Stomach smooth muscle (tissue), 2 donors: ENCODE measurements around the gene TLCD1.
"Not testable (repeated sequence)": the region's sequence is repeated elsewhere in the genome, so short reads cannot be mapped to it uniquely, and the experiment has no call there.

ENCODE experiments used
- H3K27ac ChIP-seq: one replicate; pipeline ENCODE4 v1.7.0; 2013; ENCODE audit warnings: mild to moderate bottlenecking, low read length, inconsistent platforms
- H3K27me3 ChIP-seq, 2 donors: one replicate each; pipeline ENCODE4 v1.7.0; 2013; ENCODE audit warnings: low read length in 2 of 2; ENCODE audit not compliant: insufficient read depth in 2 of 2, control insufficient read depth in 1 of 2
- H3K36me3 ChIP-seq, 2 donors: one replicate each; pipeline ENCODE4 v1.7.0; 2013; ENCODE audit warnings: low read length in 2 of 2; ENCODE audit not compliant: control insufficient read depth in 2 of 2, insufficient read depth in 2 of 2
- H3K4me1 ChIP-seq: one replicate; pipeline ENCODE4 v1.7.0; 2013; ENCODE audit warnings: low read length; ENCODE audit not compliant: control insufficient read depth, insufficient read depth
- H3K4me3 ChIP-seq, 2 donors: one replicate each; pipeline ENCODE4 v1.7.0; 2013; ENCODE audit warnings: low read length in 2 of 2
- H3K9ac ChIP-seq, 2 donors: one replicate each; pipeline ENCODE4 v1.7.0; 2013; ENCODE audit warnings: low read length in 2 of 2, mild to moderate bottlenecking in 1 of 2
- H3K9me3 ChIP-seq, 2 donors: one replicate each; pipeline ENCODE4 v1.7.0; 2013; ENCODE audit warnings: low read length in 2 of 2; ENCODE audit not compliant: control insufficient read depth in 2 of 2
- donor health status: healthy.
- donor health status: Pancreatic carcinoma.

The TLCD1 gene

DNA sequence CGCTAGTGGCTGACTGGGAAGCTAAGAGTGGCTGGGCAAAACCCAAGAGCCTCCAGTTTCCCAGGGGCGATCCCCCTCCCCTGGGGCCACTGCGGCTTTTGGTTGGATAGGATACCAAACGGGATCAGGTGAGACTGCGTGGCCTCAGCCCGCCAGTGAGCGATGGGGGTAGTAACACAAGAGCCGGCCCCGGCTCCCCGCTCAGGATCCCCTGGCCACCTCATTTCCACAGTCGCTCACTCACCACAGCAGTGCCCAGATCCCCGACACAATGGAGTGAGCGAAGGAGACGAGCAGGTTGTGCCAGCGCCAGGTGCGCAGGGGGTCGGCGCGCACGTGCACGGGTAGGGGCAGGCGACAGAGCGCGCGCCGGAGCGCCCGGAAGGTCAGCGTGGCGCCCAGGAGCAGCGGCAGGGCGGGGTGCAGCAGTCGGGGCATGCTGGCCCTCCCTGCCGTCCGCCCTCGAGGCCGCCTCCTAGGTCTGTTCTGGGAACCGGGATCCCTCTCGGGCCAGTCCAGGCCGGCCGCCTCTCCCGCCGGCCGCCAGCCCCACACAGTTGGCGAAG is 290 bp downstream of the TLCD1 start:
- Histone ChIP-seq H3K4me1 (peaks cover 51% of the 10 kb centered on the region), H3K36me3 (peaks cover 22 to 27% of the 10 kb centered on the region in 2 donors), H3K9me3 (no peaks in the 10 kb centered on the region), H3K4me3 (peak overlapping the region in 1 of 2 donors; percentile 64), H3K27ac (no peak overlapping the region), H3K27me3 (peaks cover 2 to 10% of the 10 kb centered on the region in 2 donors), H3K9ac (no peak overlapping the region)

DNA sequence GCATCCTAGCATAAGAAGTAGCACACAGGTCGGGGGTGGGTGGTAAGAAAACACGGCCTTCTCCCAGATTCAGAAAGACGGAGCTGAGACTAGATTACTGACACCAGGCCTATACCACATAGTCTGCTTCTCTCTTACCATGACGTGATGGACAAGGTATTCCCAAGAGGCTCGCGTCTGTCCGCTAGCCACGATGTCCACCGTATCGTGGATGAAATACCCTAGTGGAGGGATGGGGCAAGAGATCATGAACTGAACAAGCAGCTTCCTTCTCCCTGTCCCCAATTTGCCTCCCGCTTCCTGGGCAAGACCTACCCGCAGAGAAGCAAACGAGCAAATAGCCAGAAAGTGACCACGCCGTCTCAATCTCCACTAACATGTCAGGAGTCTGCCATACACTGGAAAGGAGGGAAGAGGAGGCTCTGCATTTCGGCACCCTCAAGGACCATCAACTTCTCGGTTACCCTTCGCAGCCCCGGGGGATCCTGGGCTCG is 820 bp downstream of the TLCD1 start:
- H3K27ac ChIP-seq = no peak overlapping the region
- peaks cover 2 to 10% of the 10 kb centered on the region in 2 donors for H3K27me3 ChIP-seq
- no peak overlapping the region for H3K4me3 ChIP-seq
- H3K36me3 ChIP-seq = peaks cover 22 to 27% of the 10 kb centered on the region in 2 donors
- no peak overlapping the region for H3K9ac ChIP-seq
- H3K9me3 ChIP-seq = no peaks in the 10 kb centered on the region
- H3K4me1 ChIP-seq = peaks cover 56% of the 10 kb centered on the region

DNA sequence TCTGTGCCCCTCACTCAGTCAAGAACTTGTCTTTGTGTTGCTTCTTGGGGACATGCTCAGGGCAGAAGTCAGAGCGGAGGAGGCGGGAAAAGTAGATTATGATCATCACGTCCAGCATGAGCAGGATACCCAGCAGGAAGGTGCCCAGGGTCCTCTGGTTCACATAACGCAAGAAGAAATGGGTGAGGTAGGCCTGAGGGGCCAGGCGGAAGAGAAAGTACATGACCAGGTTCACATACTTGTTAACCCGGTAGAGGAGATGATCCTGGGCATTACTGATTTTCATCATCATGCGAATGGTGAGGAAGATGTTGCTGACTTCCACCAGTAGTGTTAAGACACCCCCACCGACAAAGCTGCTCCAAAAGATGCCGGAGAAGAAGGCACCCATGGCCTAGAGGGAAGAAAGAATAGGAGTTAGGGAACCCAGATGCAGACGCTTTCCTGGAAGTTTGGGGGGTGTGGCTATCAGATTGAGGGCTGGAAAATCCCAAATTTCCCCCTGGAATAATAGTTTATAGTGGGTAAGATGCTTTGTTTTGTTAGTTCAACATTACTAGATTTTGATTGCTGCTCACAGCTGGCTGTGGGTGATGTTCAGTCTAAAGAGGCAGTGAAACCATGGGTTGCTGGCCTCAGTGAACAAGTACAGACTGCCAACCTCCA is 1.4 kb downstream of the TLCD1 start:
- Histone ChIP-seq H3K4me3 (no peak overlapping the region), H3K36me3 (peaks cover 22 to 27% of the 10 kb centered on the region in 2 donors), H3K9ac (no peak overlapping the region), H3K9me3 (no peaks in the 10 kb centered on the region), H3K27ac (no peak overlapping the region), H3K27me3 (peaks cover 2 to 10% of the 10 kb centered on the region in 2 donors), H3K4me1 (peaks cover 56% of the 10 kb centered on the region)

DNA sequence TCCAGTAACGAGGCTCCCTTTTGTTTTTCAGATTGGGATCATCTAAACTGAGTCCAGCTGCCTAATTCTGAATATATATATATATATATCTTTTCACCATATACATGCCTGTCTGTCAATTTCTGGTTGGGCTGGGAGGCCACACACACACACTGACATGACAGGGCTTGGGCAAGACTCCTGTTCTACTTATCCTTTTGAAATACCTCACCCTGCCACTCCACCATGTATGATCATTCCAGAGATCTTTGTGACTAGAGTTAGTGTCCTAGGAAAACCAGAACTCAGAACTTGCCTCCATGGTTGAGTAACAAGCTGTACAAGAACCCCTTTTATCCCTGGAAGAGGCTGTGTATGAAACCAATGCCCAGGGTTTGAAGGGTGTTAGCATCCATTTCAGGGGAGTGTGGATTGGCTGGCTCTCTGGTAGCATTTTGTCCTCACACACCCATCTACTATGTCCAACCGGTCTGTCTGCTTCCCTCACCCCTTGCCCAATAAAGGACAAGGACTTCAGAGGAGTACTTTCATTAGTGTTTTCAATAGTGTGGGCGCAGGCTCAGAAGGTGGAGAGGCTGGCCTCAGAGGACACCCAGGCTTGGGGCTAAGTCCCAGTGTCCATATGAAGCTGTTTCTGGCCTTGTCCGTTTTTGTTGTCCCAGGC is 2.1 kb downstream of the TLCD1 start:
- H3K36me3 ChIP-seq = peaks cover 22 to 27% of the 10 kb centered on the region in 2 donors
- H3K9me3 ChIP-seq, H3K27me3 ChIP-seq, H3K27ac ChIP-seq, H3K9ac ChIP-seq, H3K4me3 ChIP-seq: not testable (repeated sequence)
- H3K4me1 ChIP-seq = peaks cover 57% of the 10 kb centered on the region

DNA sequence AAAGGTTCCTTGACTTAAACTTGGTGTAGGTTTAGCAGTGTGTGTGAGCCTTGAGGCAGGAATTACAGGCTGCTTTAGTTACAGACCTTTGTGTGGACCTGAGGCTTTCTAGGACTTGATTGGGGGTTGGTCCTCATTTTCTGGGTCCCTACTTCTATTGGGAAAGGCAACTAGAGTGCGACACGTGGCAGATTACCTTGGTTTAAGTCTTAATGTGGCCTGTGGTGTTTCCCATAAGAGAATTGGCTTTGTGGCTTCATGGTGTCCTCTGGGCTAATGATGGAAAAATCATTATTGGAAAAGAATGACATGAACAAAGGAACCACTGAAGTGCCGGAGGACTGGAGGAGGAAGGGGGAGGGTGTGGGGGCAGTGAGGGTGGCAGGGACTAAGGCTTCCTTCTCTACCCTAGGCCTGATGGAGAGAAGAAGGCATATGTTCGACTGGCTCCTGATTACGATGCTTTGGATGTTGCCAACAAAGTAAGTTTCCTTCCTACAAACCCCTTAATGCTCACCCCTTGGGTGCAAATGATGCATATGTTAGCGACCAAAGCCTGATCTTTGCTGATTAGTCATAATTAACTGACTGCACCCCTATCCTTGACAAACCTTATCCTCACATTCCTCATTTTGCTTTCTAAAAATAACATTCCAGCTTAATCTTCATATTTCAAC is 2.7 kb downstream of the TLCD1 start:
- peaks cover 60% of the 10 kb centered on the region for H3K4me1 ChIP-seq
- H3K36me3 ChIP-seq = peaks cover 22 to 27% of the 10 kb centered on the region in 2 donors
- H3K4me3 ChIP-seq = no peak overlapping the region
- no peaks in the 10 kb centered on the region for H3K9me3 ChIP-seq
- H3K27me3 ChIP-seq = peaks cover 2 to 10% of the 10 kb centered on the region in 2 donors
- H3K9ac ChIP-seq = no peak overlapping the region
- H3K27ac ChIP-seq = no peak overlapping the region

DNA sequence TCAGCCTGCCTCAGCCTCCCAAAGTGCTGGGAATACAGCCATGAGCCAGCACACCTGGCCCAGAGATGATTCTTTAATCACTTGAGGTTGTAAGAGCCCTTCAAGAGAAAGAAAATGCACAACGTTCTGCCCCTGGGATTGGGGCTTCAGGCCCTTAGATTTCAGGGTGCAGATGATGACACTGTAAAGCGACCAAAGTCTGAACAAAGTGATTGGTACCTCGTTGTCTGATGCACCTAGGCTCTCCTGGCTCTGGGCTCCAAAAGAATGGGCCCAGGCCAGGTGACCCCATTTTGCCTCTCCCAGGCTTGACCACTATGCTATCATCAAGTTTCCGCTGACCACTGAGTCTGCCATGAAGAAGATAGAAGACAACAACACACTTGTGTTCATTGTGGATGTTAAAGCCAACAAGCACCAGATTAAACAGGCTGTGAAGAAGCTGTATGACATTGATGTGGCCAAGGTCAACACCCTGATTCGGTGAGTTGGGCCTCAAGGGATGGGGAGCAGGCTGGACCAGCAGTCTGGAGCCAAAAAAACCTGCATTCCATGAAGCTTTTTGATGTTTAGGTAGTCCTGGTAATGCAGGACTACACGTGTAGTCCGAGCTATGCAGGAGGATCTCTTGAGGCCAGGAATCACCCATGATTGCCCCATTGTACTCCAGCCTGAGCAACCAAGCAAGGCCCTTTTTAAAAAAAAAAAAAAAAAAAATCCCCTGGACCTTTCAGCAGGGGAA is 3.4 kb downstream of the TLCD1 start:
- H3K9ac ChIP-seq = no peak overlapping the region
- H3K4me3 ChIP-seq = no peak overlapping the region
- peaks cover 59% of the 10 kb centered on the region for H3K4me1 ChIP-seq
- peaks cover 2 to 10% of the 10 kb centered on the region in 2 donors for H3K27me3 ChIP-seq
- no peak overlapping the region for H3K27ac ChIP-seq
- H3K9me3 ChIP-seq = no peaks in the 10 kb centered on the region
- H3K36me3 ChIP-seq = peaks cover 22 to 27% of the 10 kb centered on the region in 2 donors

DNA sequence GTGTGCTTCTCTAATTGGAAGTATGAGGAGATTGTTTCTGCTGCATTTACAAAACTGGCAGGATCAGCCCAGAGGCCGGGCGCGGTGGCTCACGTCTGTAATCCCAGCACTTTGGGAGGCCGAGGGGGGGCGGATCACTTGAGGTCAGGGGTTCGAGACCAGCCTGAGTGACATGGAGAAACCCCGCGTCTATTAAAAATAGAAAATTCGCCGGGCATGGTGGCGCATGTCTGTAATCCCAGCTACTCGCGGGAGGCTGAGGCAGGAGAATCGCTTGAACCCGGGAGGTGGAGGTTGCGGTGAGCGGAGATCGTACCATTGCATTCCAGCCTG is 5.1 kb downstream of the TLCD1 start:
- peak overlapping the region in 1 of 2 donors; percentile 89 for H3K9ac ChIP-seq
- H3K27ac ChIP-seq = not testable (repeated sequence)

DNA sequence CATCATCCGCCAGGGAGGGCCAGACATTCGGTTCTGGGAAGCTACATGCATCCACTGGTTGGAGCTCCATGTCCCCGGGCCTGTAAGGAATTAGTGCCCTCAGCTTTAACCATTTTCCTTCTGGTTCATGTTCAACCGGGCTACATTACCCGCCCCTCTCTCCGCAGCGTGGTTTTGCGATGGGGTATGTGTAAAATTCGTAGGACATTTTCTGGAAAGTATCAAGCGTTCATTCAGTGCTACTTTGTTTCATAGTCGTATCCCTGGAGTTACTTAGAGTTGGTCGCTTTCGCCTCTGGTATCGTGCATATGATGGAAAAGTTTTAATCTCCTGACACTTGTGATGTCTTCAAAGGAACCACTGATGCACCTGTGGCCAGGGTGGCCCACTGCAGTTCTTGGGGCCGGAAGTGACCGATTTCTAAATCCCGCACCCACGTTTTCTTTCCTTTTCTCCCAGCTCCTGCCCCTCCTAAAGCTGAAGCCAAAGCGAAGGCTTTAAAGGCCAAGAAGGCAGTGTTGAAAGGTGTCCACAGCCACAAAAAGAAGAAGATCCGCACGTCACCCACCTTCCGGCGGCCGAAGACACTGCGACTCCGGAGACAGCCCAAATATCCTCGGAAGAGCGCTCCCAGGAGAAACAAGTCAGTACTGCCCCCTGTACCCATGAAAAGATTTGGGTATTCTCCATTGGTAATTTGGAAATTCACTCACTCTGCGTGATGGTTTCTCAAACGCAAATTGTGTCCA is 5.6 kb downstream of the TLCD1 start:
- Histone ChIP-seq H3K4me1 (peaks cover 55% of the 10 kb centered on the region), H3K9me3 (no peaks in the 10 kb centered on the region), H3K27ac (peak overlapping the region; percentile 76), H3K9ac (peak overlapping the region; percentile 87 to 89), H3K36me3 (peaks cover 22 to 31% of the 10 kb centered on the region in 2 donors), H3K4me3 (peak overlapping the region; percentile 93 to 96), H3K27me3 (no peaks in the 10 kb centered on the region)

More for the DNA sequence above, 5.1 kb downstream of the TLCD1 start:
- H3K9me3 ChIP-seq, H3K27me3 ChIP-seq: not testable (repeated sequence)
- Histone ChIP-seq H3K4me3 (peak overlapping the region; percentile 93 to 96), H3K36me3 (peaks cover 22 to 28% of the 10 kb centered on the region in 2 donors), H3K4me1 (peaks cover 58% of the 10 kb centered on the region)

DNA sequence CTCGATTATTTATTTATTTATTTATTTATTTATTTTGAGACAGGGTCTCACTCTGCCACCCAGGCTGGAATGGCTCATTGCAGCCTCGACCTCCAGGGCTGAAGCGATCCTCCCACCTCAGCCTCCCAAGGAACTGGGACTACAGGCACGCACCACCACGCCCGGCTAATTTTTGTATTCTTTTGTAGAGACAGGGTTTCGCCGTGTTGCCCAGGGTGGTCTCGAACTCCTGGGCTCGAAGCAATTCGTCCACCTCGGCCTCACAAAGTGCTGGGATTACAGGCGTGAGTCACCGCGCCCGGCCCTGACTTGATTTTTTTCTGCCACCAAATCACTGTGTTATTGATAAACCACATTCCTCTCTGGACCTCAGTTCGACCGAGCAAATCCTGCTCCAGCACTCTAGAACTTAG is 7.0 kb downstream of the TLCD1 start:
- Histone ChIP-seq H3K4me1 (peaks cover 49% of the 10 kb centered on the region), H3K9me3 (no peaks in the 10 kb centered on the region), H3K27me3 (no peaks in the 10 kb centered on the region), H3K4me3 (peak overlapping the region; percentile 93 to 96), H3K27ac (peak overlapping the region; percentile 76), H3K36me3 (peaks cover 31 to 39% of the 10 kb centered on the region in 2 donors), H3K9ac (peak overlapping the region; percentile 87 to 89)
